ENCODE results near the gene ATXN10.

- no peak for TF ChIP-seq CTCF (IDR thresholded peaks at IDR 0.05)
- TF ChIP-seq POLR2A (IDR thresholded peaks at IDR 0.05): no peak
These were observed 212.2 kb downstream of the ATXN10 start for GRCh38 chr22:45883811-45884170.

All from lower leg skin (tissue), 3 donors.